Neural progenitor cell (in vitro differentiated cells): ENCODE data around the gene LARGE1. TPM values are rescaled to one million over a fixed set of nuclear protein-coding genes. Genes with fewer than 3 reads are reported as not detected.
A peak's percentile ranks its signal among the peaks of the same experiment; 100 is the strongest.

Source experiments
- DNase-seq: peaks from one replicate; pipeline ENCODE4 v3.0.0-alpha.2; 2016; ENCODE audit warnings: low spot score
- H2AFZ ChIP-seq: fragments of 200-600 bp; sonication (generic); replicated peaks from 2 replicates; pipeline ENCODE4 v1.6.1; 2016; ENCODE audit warnings: antibody characterized with exemption
- H3F3A ChIP-seq: fragments of 200-600 bp; sonication (generic); 2 replicates; pipeline ENCODE4 v1.6.1; 2016; ENCODE audit warnings: antibody characterized with exemption, low read depth
- H3K27ac ChIP-seq: fragments of 200-600 bp; sonication (generic); 2 replicates; pipeline ENCODE4 v1.5.1; 2016; ENCODE audit warnings: mild to moderate bottlenecking
- H3K27me3 ChIP-seq: fragments of 200-600 bp; sonication (generic); 2 replicates; pipeline ENCODE4 v1.6.1; 2016; ENCODE audit warnings: mild to moderate bottlenecking, moderate library complexity
- H3K36me3 ChIP-seq: fragments of 200-600 bp; sonication (generic); 2 replicates; pipeline ENCODE4 v1.5.1; 2016
- H3K4me1 ChIP-seq: fragments of 200-600 bp; sonication (generic); 2 replicates; pipeline ENCODE4 v1.6.1; 2016; ENCODE audit warnings: mixed run types
- H3K4me2 ChIP-seq: fragments of 200-600 bp; sonication (generic); 2 replicates; pipeline ENCODE4 v1.6.1; 2016
- H3K4me3 ChIP-seq: fragments of 200-600 bp; sonication (generic); 2 replicates; pipeline ENCODE4 v1.5.1; 2016
- H3K79me2 ChIP-seq: fragments of 200-600 bp; sonication (generic); 2 replicates; pipeline ENCODE4 v1.6.1; 2016; ENCODE audit warnings: low read depth
- H3K9ac ChIP-seq: fragments of 200-600 bp; sonication (generic); 2 replicates; pipeline ENCODE4 v1.6.1; 2016
- H3K9me3 ChIP-seq: fragments of 200-600 bp; sonication (generic); 2 replicates; pipeline ENCODE4 v1.5.1; 2016; ENCODE audit warnings: low read depth
- H4K20me1 ChIP-seq: fragments of 200-600 bp; sonication (generic); 2 replicates; pipeline ENCODE4 v1.6.1; 2016; ENCODE audit warnings: low read depth
- H3K27ac Mint-ChIP-seq: 3 replicates; pipeline ENCODE4 v1.8.0; 2021; ENCODE audit warnings: mixed read lengths
- H3K27me3 Mint-ChIP-seq: 2 replicates; pipeline ENCODE4 v1.8.0; 2022; ENCODE audit warnings: low read depth, mild to moderate bottlenecking, inconsistent platforms, moderate library complexity, mixed read lengths; ENCODE audit not compliant: insufficient read depth
- H3K36me3 Mint-ChIP-seq: 3 replicates; pipeline ENCODE4 v1.8.0; 2021; ENCODE audit warnings: mixed read lengths
- H3K4me1 Mint-ChIP-seq: 3 replicates; pipeline ENCODE4 v1.8.0; 2021; ENCODE audit warnings: mixed read lengths
- H3K4me3 Mint-ChIP-seq: 3 replicates; pipeline ENCODE4 v1.8.0; 2021; ENCODE audit warnings: mild to moderate bottlenecking, moderate library complexity, mixed read lengths
- H3K9me3 Mint-ChIP-seq: 3 replicates; pipeline ENCODE4 v1.8.0; 2020; ENCODE audit warnings: mixed read lengths
- CTCF ChIP-seq: fragments of 200-600 bp; sonication (generic); IDR thresholded peaks from 2 replicates; pipeline ENCODE4 v1.5.1; 2017; ENCODE audit warnings: antibody characterized with exemption, mild to moderate bottlenecking
- EZH2 ChIP-seq: fragments of 200-600 bp; sonication (generic); IDR thresholded peaks from 2 replicates; pipeline ENCODE4 v1.6.1; 2017; ENCODE audit warnings: antibody characterized with exemption, mild to moderate bottlenecking, moderate library complexity
- EZH2phosphoT487 ChIP-seq: fragments of 200-600 bp; sonication (generic); IDR thresholded peaks from 2 replicates; pipeline ENCODE4 v1.6.1; 2017; ENCODE audit warnings: antibody characterized with exemption
- total RNA-seq: library from RNA; depleted of rRNA; stranded (reverse); fragments of >200 nt; gene quantifications from 2 replicates; pipeline ENCODE4 v1.2.3, GENCODE V29; 2015; ENCODE audit warnings: low replicate concordance

LARGE1 gene
- total RNA-seq, 1 donor from 2014 or later: 24.9 TPM

- no peaks in the 10 kb centered on the region for H3K4me1 ChIP-seq
- no peak overlapping the region for H3K27ac ChIP-seq
- DNase-seq: peak; percentile 12
- no peaks in the 10 kb centered on the region for H3K36me3 ChIP-seq
- no peaks in the 10 kb centered on the region for H3K79me2 ChIP-seq
- TF ChIP-seq EZH2: no peak
- peaks cover 54% of the 10 kb centered on the region for H3K36me3 Mint-ChIP-seq
- H3K4me2 ChIP-seq: no peak overlapping the region
- no peak overlapping the region for H3K4me3 Mint-ChIP-seq
- no peaks in the 10 kb centered on the region for H3K27me3 ChIP-seq
- H3K9ac ChIP-seq: no peak overlapping the region
- no peaks in the 10 kb centered on the region for H3F3A ChIP-seq
- peaks cover 40% of the 10 kb centered on the region for H3K9me3 Mint-ChIP-seq
- no peaks in the 10 kb centered on the region for H3K4me1 Mint-ChIP-seq
- H3K4me3 ChIP-seq: no peak overlapping the region
- no peak overlapping the region for H2AFZ ChIP-seq
- no peaks in the 10 kb centered on the region for H4K20me1 ChIP-seq
- H3K27me3 Mint-ChIP-seq: peaks cover 2% of the 10 kb centered on the region
- H3K9me3 ChIP-seq: no peaks in the 10 kb centered on the region
- H3K27ac Mint-ChIP-seq: no peak overlapping the region
These were observed 279.4 kb downstream of the LARGE1 start for GRCh38 chr22:33640900-33641299.

GRCh38 chr22:33639588-33640254 is 280.6 kb downstream of the LARGE1 start:
- no peak overlapping the region for H3K4me3 ChIP-seq
- no peaks in the 10 kb centered on the region for H3F3A ChIP-seq
- no peaks in the 10 kb centered on the region for H3K9me3 ChIP-seq
- Mint-ChIP-seq H3K4me3 (no peak overlapping the region), H3K27ac (no peak overlapping the region), H3K4me1 (no peaks in the 10 kb centered on the region), H3K27me3 (peaks cover 2% of the 10 kb centered on the region), H3K36me3 (peaks cover 45% of the 10 kb centered on the region), H3K9me3 (peaks cover 28% of the 10 kb centered on the region)
- no peaks in the 10 kb centered on the region for H4K20me1 ChIP-seq
- H3K4me1 ChIP-seq: no peaks in the 10 kb centered on the region
- H3K4me2 ChIP-seq: no peak overlapping the region
- no peak for TF ChIP-seq EZH2phosphoT487
- no peak for TF ChIP-seq EZH2
- no peak for TF ChIP-seq CTCF
- H3K36me3 ChIP-seq: no peaks in the 10 kb centered on the region
- no peaks in the 10 kb centered on the region for H3K79me2 ChIP-seq
- no peaks in the 10 kb centered on the region for H3K27me3 ChIP-seq
- no peak overlapping the region for H3K9ac ChIP-seq
- no peak overlapping the region for H3K27ac ChIP-seq
- DNase-seq: no peak
- H2AFZ ChIP-seq: no peak overlapping the region

GRCh38 chr22:33635766-33636165 is 284.5 kb downstream of the LARGE1 start:
- TF ChIP-seq EZH2: no peak
- no peak for TF ChIP-seq CTCF
- TF ChIP-seq EZH2phosphoT487: no peak
- H3K4me1 Mint-ChIP-seq: peaks cover 11% of the 10 kb centered on the region
- no peak overlapping the region for H2AFZ ChIP-seq

GRCh38 chr22:33631777-33632176 is 288.5 kb downstream of the LARGE1 start:
- no peaks in the 10 kb centered on the region for H4K20me1 ChIP-seq
- peaks cover 5% of the 10 kb centered on the region for H3K27me3 Mint-ChIP-seq
- no peak for DNase-seq
- no peak overlapping the region for H3K4me2 ChIP-seq
- H3K4me1 Mint-ChIP-seq: peaks cover 11% of the 10 kb centered on the region
- H3K36me3 ChIP-seq: no peaks in the 10 kb centered on the region
- H3K27me3 ChIP-seq: no peaks in the 10 kb centered on the region
- no peaks in the 10 kb centered on the region for H3K4me1 ChIP-seq
- H3K36me3 Mint-ChIP-seq: peaks cover 24% of the 10 kb centered on the region
- no peak overlapping the region for H3K27ac Mint-ChIP-seq
- no peak overlapping the region for H3K9ac ChIP-seq
- no peak overlapping the region for H3K4me3 Mint-ChIP-seq
- no peaks in the 10 kb centered on the region for H3K9me3 Mint-ChIP-seq
- H3K27ac ChIP-seq: no peak overlapping the region
- H2AFZ ChIP-seq: no peak overlapping the region
- no peak for TF ChIP-seq CTCF
- TF ChIP-seq EZH2phosphoT487: no peak
- no peak for TF ChIP-seq EZH2
- H3K9me3 ChIP-seq: no peaks in the 10 kb centered on the region
- no peaks in the 10 kb centered on the region for H3K79me2 ChIP-seq
- no peaks in the 10 kb centered on the region for H3F3A ChIP-seq
- no peak overlapping the region for H3K4me3 ChIP-seq

More at GRCh38 chr22:33635766-33636165, 284.5 kb downstream of the LARGE1 start:
- Mint-ChIP-seq H3K27me3 (peaks cover 6% of the 10 kb centered on the region), H3K36me3 (peaks cover 32% of the 10 kb centered on the region), H3K27ac (no peak overlapping the region), H3K9me3 (peaks cover 2% of the 10 kb centered on the region), H3K4me3 (no peak overlapping the region)
- Histone ChIP-seq H3K27ac (no peak overlapping the region), H3F3A (no peaks in the 10 kb centered on the region), H3K4me1 (no peaks in the 10 kb centered on the region), H4K20me1 (no peaks in the 10 kb centered on the region), H3K4me2 (no peak overlapping the region), H3K4me3 (no peak overlapping the region), H3K79me2 (no peaks in the 10 kb centered on the region), H3K9ac (no peak overlapping the region), H3K36me3 (no peaks in the 10 kb centered on the region), H3K27me3 (no peaks in the 10 kb centered on the region), H3K9me3 (no peaks in the 10 kb centered on the region)
- no peak for DNase-seq
